Sigmoid colon (tissue), 7 donors: Measurements from ENCODE around the gene CEP126. TPM values are rescaled to one million over a fixed set of nuclear protein-coding genes. Genes with fewer than 3 reads are reported as not detected.

Experiments used
- DNase-seq: peaks from one replicate; pipeline ENCODE4 v3.0.0-alpha.2; 2019
- H3K27ac ChIP-seq, 4 donors: fragments of 200-600 bp; sonication (generic); one replicate each; pipeline ENCODE4 v1.5.1; 2016 to 2019; ENCODE audit warnings: mild to moderate bottlenecking in 1 of 4
- H3K27me3 ChIP-seq, 3 donors: fragments of 200-600 bp; sonication (generic); one replicate each; pipeline ENCODE4 v1.5.1; 2019; ENCODE audit warnings: mild to moderate bottlenecking in 1 of 3
- H3K36me3 ChIP-seq, 4 donors: fragments of 200-600 bp; sonication (generic); one replicate each; pipeline ENCODE4 v1.5.1; 2016 to 2019
- H3K4me1 ChIP-seq, 4 donors: fragments of 200-600 bp; sonication (generic); one replicate each; pipeline ENCODE4 v1.5.1; 2017 to 2019
- H3K4me3 ChIP-seq, 4 donors: fragments of 200-600 bp; sonication (generic); one replicate each; pipeline ENCODE4 v1.5.1; 2017 to 2019; ENCODE audit warnings: mild to moderate bottlenecking in 2 of 4, moderate library complexity in 1 of 4
- H3K9me3 ChIP-seq, 4 donors: fragments of 200-600 bp in 3 of 4; sonication (generic) in 3 of 4; one replicate each; pipeline versions ENCODE4 v1.5.1 to v1.6.1; 2013 to 2019
- CTCF ChIP-seq, 4 experiments: fragments of 450-650 bp in 3 of 4; fragments of 200-600 bp in 1 of 4; IDR thresholded peaks; one replicate each; pipeline ENCODE4 v1.5.1; 2016 to 2019; ENCODE audit warnings: antibody characterized with exemption in 4 of 4, mild to moderate bottlenecking in 3 of 4, moderate library complexity in 2 of 4
- EP300 ChIP-seq, 4 donors: sonication (generic); formaldehyde crosslinking; IDR thresholded peaks; one replicate each; pipeline ENCODE4 v1.6.1; 2017; ENCODE audit warnings: antibody characterized with exemption in 4 of 4
- POLR2A ChIP-seq, 2 donors: fragments of 450-650 bp; IDR thresholded peaks; one replicate each; pipeline ENCODE4 v1.6.1; 2016; ENCODE audit warnings: antibody characterized with exemption in 2 of 2, mild to moderate bottlenecking in 2 of 2, moderate library complexity in 2 of 2
- POLR2AphosphoS5 ChIP-seq, 4 donors: sonication (generic); formaldehyde crosslinking; IDR thresholded peaks; one replicate each; pipeline ENCODE4 v1.6.1; 2017; ENCODE audit warnings: antibody characterized with exemption in 4 of 4
- WGBS, 2 donors: extraction: QIAGEN DNeasy Blood & Tissue Kit; methylation state at CpG; one replicate each; pipeline ENCODE4 v1.1.7; 2013; 5-methylcytosine and 5-hydroxymethylcytosine counted together
- intact Hi-C: fragments of 100-400 bp; cut with DNase I; formaldehyde crosslinking; loops from one replicate; pipeline ENCODE4 v1.15.1; 2023
- polyA plus RNA-seq, 3 donors: library from polyadenylated mRNA; stranded (reverse); fragments of 200-250 nt; gene quantifications; one replicate each; pipeline ENCODE4 v1.2.3, GENCODE V29; 2013
- total RNA-seq, 4 donors: library from RNA; depleted of rRNA; stranded (reverse); fragments of >200 nt; gene quantifications; one replicate each; pipeline ENCODE4 v1.1.0, GENCODE V29; 2016
- donor health status: healthy with polysubstance abuse.
- donor health status: Bipolar disorder and iron deficiency.
- donor health status: healthy.

CEP126 gene
- total and polyA plus RNA-seq, 7 donors: 1.2 to 15.5 (median 3.7) TPM

GRCh38 chr11:101940901-101941520 is 26.2 kb downstream of the CEP126 start:
- Histone ChIP-seq H3K9me3 (no peaks in the 10 kb centered on the region), H3K36me3 (peaks cover 0 to 9% (median 0%) of the 10 kb centered on the region in 4 donors), H3K4me1 (no peaks in the 10 kb centered on the region), H3K27ac (no peak overlapping the region), H3K4me3 (no peak overlapping the region), H3K27me3 (no peaks in the 10 kb centered on the region)
- 86% methylated on average over 3 of the region's 3 CpGs for WGBS, 2 donors
- intact Hi-C loops: no loop called here
- DNase-seq: no peak
- TF ChIP-seq POLR2A (IDR thresholded peaks at IDR 0.05) (no peak), CTCF (IDR thresholded peaks at IDR 0.05) (no peak), EP300 (IDR thresholded peaks at IDR 0.05) (no peak), POLR2AphosphoS5 (IDR thresholded peaks at IDR 0.05) (no peak)

- WGBS, 2 donors: 52 to 85% methylated on average over 2 of the region's 2 CpGs
- no peak for TF ChIP-seq POLR2AphosphoS5 (IDR thresholded peaks at IDR 0.05)
- no peak for TF ChIP-seq EP300 (IDR thresholded peaks at IDR 0.05)
- TF ChIP-seq POLR2A (IDR thresholded peaks at IDR 0.05): no peak
- TF ChIP-seq CTCF (IDR thresholded peaks at IDR 0.05): no peak
- DNase-seq: no peak
Observed at GRCh38 chr11:101944923-101945322, 30.1 kb downstream of the CEP126 start.

GRCh38 chr11:101945448-101945847 is 30.6 kb downstream of the CEP126 start:
- Histone ChIP-seq H3K4me3 (no peak overlapping the region), H3K27me3 (no peaks in the 10 kb centered on the region), H3K9me3 (no peaks in the 10 kb centered on the region), H3K27ac (no peak overlapping the region), H3K4me1 (no peaks in the 10 kb centered on the region), H3K36me3 (peaks cover 0 to 25% (median 0%) of the 10 kb centered on the region in 4 donors)
- DNase-seq: no peak
- WGBS, 2 donors: 85 to 88% methylated on average over 4 of the region's 4 CpGs
- intact Hi-C loops: no loop called here
- TF ChIP-seq CTCF (IDR thresholded peaks at IDR 0.05) (no peak), EP300 (IDR thresholded peaks at IDR 0.05) (no peak), POLR2A (IDR thresholded peaks at IDR 0.05) (no peak), POLR2AphosphoS5 (IDR thresholded peaks at IDR 0.05) (no peak)

More at GRCh38 chr11:101944923-101945322, 30.1 kb downstream of the CEP126 start:
- Histone ChIP-seq H3K9me3 (no peaks in the 10 kb centered on the region), H3K27ac (no peak overlapping the region), H3K27me3 (no peaks in the 10 kb centered on the region), H3K4me1 (no peaks in the 10 kb centered on the region), H3K36me3 (peaks cover 0 to 22% (median 0%) of the 10 kb centered on the region in 4 donors), H3K4me3 (no peak overlapping the region)
- intact Hi-C loops: no loop called here

- no peak for DNase-seq
- H3K9me3 ChIP-seq: no peaks in the 10 kb centered on the region
- intact Hi-C loops: no loop called here
- H3K27ac ChIP-seq: no peak overlapping the region
- H3K36me3 ChIP-seq: peaks cover 0 to 27% (median 0%) of the 10 kb centered on the region in 4 donors
- no peaks in the 10 kb centered on the region for H3K27me3 ChIP-seq
- no peak overlapping the region for H3K4me3 ChIP-seq
- H3K4me1 ChIP-seq: no peaks in the 10 kb centered on the region
- no peak for TF ChIP-seq CTCF (IDR thresholded peaks at IDR 0.05)
- no peak for TF ChIP-seq POLR2A (IDR thresholded peaks at IDR 0.05)
- TF ChIP-seq EP300 (IDR thresholded peaks at IDR 0.05): no peak
- no peak for TF ChIP-seq POLR2AphosphoS5 (IDR thresholded peaks at IDR 0.05)
- 78 to 85% methylated on average over 1 of the region's 1 CpG for WGBS, 2 donors
Observed at GRCh38 chr11:101949680-101950220, 34.9 kb downstream of the CEP126 start.
